ENCODE data around the gene ELMO1.
A peak's percentile ranks its signal among the peaks of the same experiment; 100 is the strongest.

The ELMO1 gene

GRCh38 chr7:37112218-37112617 lies 336.4 kb downstream of the ELMO1 start:
- no peak for FAIRE-seq

GRCh38 chr7:37111459-37111858 lies 337.2 kb downstream of the ELMO1 start:
- FAIRE-seq: no peak

- FAIRE-seq: no peak
These were observed 337.8 kb downstream of the ELMO1 start for GRCh38 chr7:37110660-37111424.

GRCh38 chr7:37109843-37110242 lies 338.8 kb downstream of the ELMO1 start:
- no peak for FAIRE-seq

- no peak for FAIRE-seq
These were observed 339.5 kb downstream of the ELMO1 start for GRCh38 chr7:37109016-37109683.

- FAIRE-seq: no peak
These were observed 340.0 kb downstream of the ELMO1 start for GRCh38 chr7:37108615-37109014.

- FAIRE-seq: no peak
These were observed 341.5 kb downstream of the ELMO1 start for GRCh38 chr7:37107047-37107750.

GRCh38 chr7:37105762-37106161 lies 342.9 kb downstream of the ELMO1 start:
- FAIRE-seq: no peak

- no peak for FAIRE-seq
These were observed 343.7 kb downstream of the ELMO1 start for GRCh38 chr7:37104822-37105518.

GRCh38 chr7:37102518-37103137 lies 346.0 kb downstream of the ELMO1 start:
- FAIRE-seq: no peak

- no peak for FAIRE-seq
These were observed 347.8 kb downstream of the ELMO1 start for GRCh38 chr7:37100735-37101331.

GRCh38 chr7:37098762-37099161 lies 349.9 kb downstream of the ELMO1 start:
- FAIRE-seq: no peak

- no peak for FAIRE-seq
These were observed 350.7 kb downstream of the ELMO1 start for GRCh38 chr7:37097983-37098382.

- FAIRE-seq: no peak
These were observed 351.4 kb downstream of the ELMO1 start for GRCh38 chr7:37097276-37097675.

- FAIRE-seq: no peak
These were observed 352.3 kb downstream of the ELMO1 start for GRCh38 chr7:37096341-37096740.

- no peak for FAIRE-seq
These were observed 353.5 kb downstream of the ELMO1 start for GRCh38 chr7:37095122-37095521.

- peak; percentile 5 for FAIRE-seq
These were observed 355.4 kb downstream of the ELMO1 start for GRCh38 chr7:37093257-37093656.

GRCh38 chr7:37092548-37092947 lies 356.1 kb downstream of the ELMO1 start:
- no peak for FAIRE-seq

- no peak for FAIRE-seq
These were observed 358.7 kb downstream of the ELMO1 start for GRCh38 chr7:37089972-37090371.

- no peak for FAIRE-seq
These were observed 363.1 kb downstream of the ELMO1 start for GRCh38 chr7:37085600-37085999.

GRCh38 chr7:37084303-37084702 lies 364.4 kb downstream of the ELMO1 start:
- FAIRE-seq: no peak

Data from islet of Langerhans (tissue), 1 donor.